Placental pericyte (primary cell): ENCODE results near the gene UST. TPM values are rescaled to one million over a fixed set of nuclear protein-coding genes. Genes with fewer than 3 reads are reported as not detected.

ENCODE experiments used
- total RNA-seq: library from RNA; depleted of rRNA; stranded (reverse); fragments of >200 nt; gene quantifications from 2 replicates; pipeline ENCODE4 v1.2.3, GENCODE V29; 2012

The UST gene, protein sequence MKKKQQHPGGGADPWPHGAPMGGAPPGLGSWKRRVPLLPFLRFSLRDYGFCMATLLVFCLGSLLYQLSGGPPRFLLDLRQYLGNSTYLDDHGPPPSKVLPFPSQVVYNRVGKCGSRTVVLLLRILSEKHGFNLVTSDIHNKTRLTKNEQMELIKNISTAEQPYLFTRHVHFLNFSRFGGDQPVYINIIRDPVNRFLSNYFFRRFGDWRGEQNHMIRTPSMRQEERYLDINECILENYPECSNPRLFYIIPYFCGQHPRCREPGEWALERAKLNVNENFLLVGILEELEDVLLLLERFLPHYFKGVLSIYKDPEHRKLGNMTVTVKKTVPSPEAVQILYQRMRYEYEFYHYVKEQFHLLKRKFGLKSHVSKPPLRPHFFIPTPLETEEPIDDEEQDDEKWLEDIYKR
- total RNA-seq: 14.9 and 18.4 TPM in 2 replicates

GRCh38 chr6:148746363-148747144 lies at the start of gene UST:
UST (plus strand) TSS chr6:148747030; CDS start chr6:148747431, 401 bp downstream.

